Measurements from ENCODE around the gene PPP3CB.

PPP3CB gene

GRCh38 chr10:73413108-73413527, 82.7 kb downstream of the PPP3CB start:
- no peaks in the 10 kb centered on the region for H3K9me2 ChIP-seq (ENCODE audit: low read depth, low read length)
- H3K36me3 ChIP-seq (ENCODE audit: insufficient read depth, low read length) = peaks cover 8% of the 10 kb centered on the region; the same call in 1 of the 2 replicates
- H3K4me3 ChIP-seq (ENCODE audit: low read depth, low read length, poor library complexity, severe bottlenecking) = peak overlapping the region; percentile 94
- no peaks in the 10 kb centered on the region for H3K27me3 ChIP-seq (ENCODE audit: insufficient read depth, low read length)
- H3K79me2 ChIP-seq (ENCODE audit: insufficient read depth, low read length) = peaks cover 51% of the 10 kb centered on the region
- H2AFZ ChIP-seq (ENCODE audit: low read length) = no peak overlapping the region
- H3K4me1 ChIP-seq (ENCODE audit: insufficient read depth, low read length, severe bottlenecking) = peaks cover 21% of the 10 kb centered on the region
- no peaks in the 10 kb centered on the region for H3K9me3 ChIP-seq (ENCODE audit: low read length)
- H3K4me2 ChIP-seq (ENCODE audit: low read length) = peak overlapping the region; percentile 97
- TF ChIP-seq EZH2 (IDR thresholded peaks at IDR 0.05; ENCODE audit: borderline replicate concordance, low read length) (no peak), CTCF (IDR thresholded peaks at IDR 0.05; ENCODE audit: low read length) (no peak)
- peak overlapping the region; percentile 68 for H3K27ac ChIP-seq (ENCODE audit: low read depth, low read length, poor library complexity, severe bottlenecking)
- H3K9ac ChIP-seq (ENCODE audit: low read length) = peak overlapping the region; percentile 92
- no peaks in the 10 kb centered on the region for H4K20me1 ChIP-seq (ENCODE audit: insufficient read depth, low read length)
- no peaks in the 10 kb centered on the region for H3F3A ChIP-seq (ENCODE audit: insufficient read depth, low read length)

- H3K4me2 ChIP-seq (ENCODE audit: low read length) = no peak overlapping the region
- no peak overlapping the region for H2AFZ ChIP-seq (ENCODE audit: low read length)
- no peaks in the 10 kb centered on the region for H3K9me2 ChIP-seq (ENCODE audit: low read depth, low read length)
- peaks cover 22% of the 10 kb centered on the region for H3K36me3 ChIP-seq (ENCODE audit: insufficient read depth, low read length)
- H3F3A ChIP-seq (ENCODE audit: insufficient read depth, low read length) = no peaks in the 10 kb centered on the region
- no peaks in the 10 kb centered on the region for H3K9me3 ChIP-seq (ENCODE audit: low read length)
- no peaks in the 10 kb centered on the region for H3K27me3 ChIP-seq (ENCODE audit: insufficient read depth, low read length)
- H3K27ac ChIP-seq (ENCODE audit: low read depth, low read length, poor library complexity, severe bottlenecking) = no peak overlapping the region
- H3K79me2 ChIP-seq (ENCODE audit: insufficient read depth, low read length) = peaks cover 73% of the 10 kb centered on the region
- H3K4me1 ChIP-seq (ENCODE audit: insufficient read depth, low read length, severe bottlenecking) = peaks cover 21% of the 10 kb centered on the region
- H4K20me1 ChIP-seq (ENCODE audit: insufficient read depth, low read length) = no peaks in the 10 kb centered on the region
- H3K4me3 ChIP-seq (ENCODE audit: low read depth, low read length, poor library complexity, severe bottlenecking) = no peak overlapping the region
- no peak overlapping the region for H3K9ac ChIP-seq (ENCODE audit: low read length)
- TF ChIP-seq EZH2 (IDR thresholded peaks at IDR 0.05; ENCODE audit: borderline replicate concordance, low read length) (no peak), CTCF (IDR thresholded peaks at IDR 0.05; ENCODE audit: low read length) (no peak)
Measured at GRCh38 chr10:73410897-73411296, 84.9 kb downstream of the PPP3CB start.

DNA sequence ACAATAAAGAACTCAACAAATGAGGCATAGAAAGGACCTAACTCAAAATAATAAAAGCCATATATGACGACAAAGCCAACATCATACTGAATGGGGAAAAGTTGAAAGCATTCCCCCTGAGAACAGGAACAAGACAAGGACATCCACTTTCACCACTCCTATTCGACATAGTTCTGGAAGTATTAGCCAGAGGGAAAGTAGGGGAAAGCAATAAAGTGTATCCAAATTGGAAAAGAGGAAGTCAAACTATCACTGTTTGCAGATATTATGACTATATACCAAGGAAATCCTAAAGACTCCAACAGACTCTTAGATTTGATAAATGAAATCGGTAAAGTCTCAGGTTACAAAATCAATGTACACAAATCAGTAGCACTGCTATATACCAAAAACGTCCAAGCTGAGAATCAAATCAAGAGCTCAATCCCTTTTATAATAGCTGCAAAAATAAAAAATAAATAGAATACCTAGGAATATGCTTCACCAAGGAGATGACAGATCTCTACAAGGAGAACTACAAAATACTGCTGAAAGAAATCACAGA, 86.8 kb downstream of the PPP3CB start:
- H3F3A ChIP-seq (ENCODE audit: insufficient read depth, low read length) = no peaks in the 10 kb centered on the region
- H4K20me1 ChIP-seq (ENCODE audit: insufficient read depth, low read length) = no peaks in the 10 kb centered on the region
- H3K27ac ChIP-seq (ENCODE audit: low read depth, low read length, poor library complexity, severe bottlenecking) = no peak overlapping the region
- TF ChIP-seq EZH2 (IDR thresholded peaks at IDR 0.05; ENCODE audit: borderline replicate concordance, low read length) = no peak
- TF ChIP-seq CTCF (IDR thresholded peaks at IDR 0.05; ENCODE audit: low read length) = no peak
- H3K4me3 ChIP-seq (ENCODE audit: low read depth, low read length, poor library complexity, severe bottlenecking) = no peak overlapping the region
- no peaks in the 10 kb centered on the region for H3K9me3 ChIP-seq (ENCODE audit: low read length)
- peaks cover 19% of the 10 kb centered on the region for H3K4me1 ChIP-seq (ENCODE audit: insufficient read depth, low read length, severe bottlenecking)
- peaks cover 87% of the 10 kb centered on the region for H3K79me2 ChIP-seq (ENCODE audit: insufficient read depth, low read length)
- no peak overlapping the region for H2AFZ ChIP-seq (ENCODE audit: low read length)
- no peaks in the 10 kb centered on the region for H3K27me3 ChIP-seq (ENCODE audit: insufficient read depth, low read length)
- no peaks in the 10 kb centered on the region for H3K9me2 ChIP-seq (ENCODE audit: low read depth, low read length)
- no peak overlapping the region for H3K4me2 ChIP-seq (ENCODE audit: low read length)
- H3K9ac ChIP-seq (ENCODE audit: low read length) = no peak overlapping the region
- H3K36me3 ChIP-seq (ENCODE audit: insufficient read depth, low read length) = peaks cover 22% of the 10 kb centered on the region

Measured in OCI-LY1 (cell line).